22Rv1 (cell line): ENCODE results near the gene MRPL46.

Experiments used
- H3K27ac ChIP-seq: fragments of 450-650 bp; 2 replicates; pipeline ENCODE4 v1.5.1; 2017
- ZFX ChIP-seq: fragments of 450-650 bp; IDR thresholded peaks from 2 replicates; pipeline ENCODE4 v1.6.1; 2017; ENCODE audit warnings: antibody characterized with exemption, borderline replicate concordance
- TF ChIP-seq, protein P1 (sequence below): fragments of 450-650 bp; IDR thresholded peaks from 2 replicates; pipeline ENCODE4 v1.5.1; 2017; ENCODE audit warnings: mild to moderate bottlenecking

Gene MRPL46

DNA sequence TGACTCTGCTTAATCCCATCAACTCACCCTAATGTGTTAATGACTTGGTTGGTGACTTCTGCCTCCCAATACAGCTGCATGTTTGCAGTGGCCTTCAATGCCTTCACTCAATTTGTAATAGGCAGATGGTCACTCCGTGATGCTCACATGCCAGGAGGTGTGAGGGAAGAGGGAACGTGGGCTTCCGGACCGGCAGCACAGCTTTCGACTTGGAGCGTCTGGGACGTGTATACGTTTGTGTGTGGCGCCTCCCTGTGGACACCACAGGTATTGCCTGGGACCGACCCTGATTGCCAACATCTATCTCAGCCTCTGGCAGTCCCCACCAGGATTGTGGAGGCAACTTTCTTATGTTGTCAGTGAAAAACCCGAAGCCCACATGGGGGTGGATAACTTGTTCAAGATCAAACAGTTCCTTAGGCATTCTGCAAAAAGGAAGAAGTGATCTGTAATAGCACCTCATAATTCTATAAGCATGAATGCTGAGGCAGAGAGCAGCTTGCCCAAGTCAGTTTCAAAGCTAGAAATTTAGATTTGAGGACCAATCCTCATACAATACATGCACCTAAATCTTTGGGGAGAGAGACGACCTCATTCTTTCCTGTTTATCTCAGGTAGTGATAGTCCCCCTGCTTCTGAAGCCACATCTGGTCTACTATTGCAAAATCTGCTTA lies 16.9 kb downstream of the MRPL46 start:
- no peak for TF ChIP-seq ZFX
- TF ChIP-seq, protein P1, sequence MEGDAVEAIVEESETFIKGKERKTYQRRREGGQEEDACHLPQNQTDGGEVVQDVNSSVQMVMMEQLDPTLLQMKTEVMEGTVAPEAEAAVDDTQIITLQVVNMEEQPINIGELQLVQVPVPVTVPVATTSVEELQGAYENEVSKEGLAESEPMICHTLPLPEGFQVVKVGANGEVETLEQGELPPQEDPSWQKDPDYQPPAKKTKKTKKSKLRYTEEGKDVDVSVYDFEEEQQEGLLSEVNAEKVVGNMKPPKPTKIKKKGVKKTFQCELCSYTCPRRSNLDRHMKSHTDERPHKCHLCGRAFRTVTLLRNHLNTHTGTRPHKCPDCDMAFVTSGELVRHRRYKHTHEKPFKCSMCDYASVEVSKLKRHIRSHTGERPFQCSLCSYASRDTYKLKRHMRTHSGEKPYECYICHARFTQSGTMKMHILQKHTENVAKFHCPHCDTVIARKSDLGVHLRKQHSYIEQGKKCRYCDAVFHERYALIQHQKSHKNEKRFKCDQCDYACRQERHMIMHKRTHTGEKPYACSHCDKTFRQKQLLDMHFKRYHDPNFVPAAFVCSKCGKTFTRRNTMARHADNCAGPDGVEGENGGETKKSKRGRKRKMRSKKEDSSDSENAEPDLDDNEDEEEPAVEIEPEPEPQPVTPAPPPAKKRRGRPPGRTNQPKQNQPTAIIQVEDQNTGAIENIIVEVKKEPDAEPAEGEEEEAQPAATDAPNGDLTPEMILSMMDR: peak; percentile 82
- no peak overlapping the region for H3K27ac ChIP-seq

DNA sequence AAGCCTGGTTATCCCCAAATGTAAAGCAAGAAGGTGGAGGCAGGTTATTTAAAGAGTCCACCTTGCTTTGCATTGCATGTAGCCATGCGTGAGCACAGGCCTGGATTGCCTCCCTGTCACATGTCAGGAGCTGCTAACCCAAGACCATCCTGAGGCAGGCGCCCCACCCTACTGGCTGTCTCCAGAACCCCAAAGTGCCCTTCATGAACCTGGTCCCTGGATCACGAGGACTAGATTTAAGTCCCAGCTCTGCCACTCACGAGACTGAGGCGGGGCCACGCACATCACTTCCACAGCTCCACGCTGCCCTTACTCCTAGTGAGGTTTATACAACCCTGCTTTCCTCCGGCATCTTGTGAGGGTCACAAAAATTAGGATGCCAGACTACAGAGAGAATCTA lies 17.6 kb downstream of the MRPL46 start:
- H3K27ac ChIP-seq: no peak overlapping the region
- TF ChIP-seq, protein P1: no peak
- no peak for TF ChIP-seq ZFX

DNA sequence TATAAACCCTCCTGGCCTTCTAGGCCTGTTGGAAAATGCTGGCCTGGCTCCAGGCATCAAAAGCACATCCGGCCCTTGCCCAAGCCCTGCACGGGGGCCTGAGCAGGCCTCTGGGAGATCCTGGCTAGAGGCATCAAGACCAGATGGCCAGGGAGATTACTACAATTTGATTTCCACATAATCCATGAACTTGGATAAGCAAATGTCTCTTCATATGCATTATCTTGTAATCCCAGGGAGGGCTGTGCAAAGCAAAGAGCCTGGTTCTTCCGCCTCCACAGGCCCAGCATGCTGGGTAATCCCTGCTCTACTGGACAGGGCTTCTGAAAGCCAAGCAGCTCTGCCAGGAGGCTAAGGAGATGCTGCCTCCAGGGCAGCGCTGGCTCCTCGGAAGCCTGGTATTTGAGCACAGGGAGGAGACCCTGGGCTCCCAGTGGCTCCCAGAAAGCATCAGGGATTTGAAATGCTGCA lies 18.2 kb downstream of the MRPL46 start:
- H3K27ac ChIP-seq: no peak overlapping the region
- no peak for TF ChIP-seq ZFX
- TF ChIP-seq, protein P1: no peak

DNA sequence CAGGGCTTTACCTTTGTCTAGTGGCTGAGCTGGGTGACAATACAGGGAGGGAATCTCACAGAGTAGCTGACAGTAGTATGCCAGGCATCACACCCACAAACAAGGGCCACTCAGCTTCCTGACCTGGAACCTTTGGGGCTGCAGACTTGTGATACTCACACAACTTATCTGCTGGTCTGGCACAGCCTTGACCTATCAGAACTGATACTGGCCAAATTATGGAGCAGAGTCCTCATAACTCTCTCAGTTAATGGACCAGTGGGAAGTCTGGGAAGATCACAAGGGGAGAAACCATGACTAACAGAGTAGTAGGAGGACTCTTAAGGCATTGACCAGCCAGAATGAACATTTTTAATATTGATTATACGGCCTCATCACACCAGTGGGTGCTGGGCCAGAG lies 19.4 kb downstream of the MRPL46 start:
- no peak overlapping the region for H3K27ac ChIP-seq
- TF ChIP-seq, protein P1: no peak
- no peak for TF ChIP-seq ZFX

DNA sequence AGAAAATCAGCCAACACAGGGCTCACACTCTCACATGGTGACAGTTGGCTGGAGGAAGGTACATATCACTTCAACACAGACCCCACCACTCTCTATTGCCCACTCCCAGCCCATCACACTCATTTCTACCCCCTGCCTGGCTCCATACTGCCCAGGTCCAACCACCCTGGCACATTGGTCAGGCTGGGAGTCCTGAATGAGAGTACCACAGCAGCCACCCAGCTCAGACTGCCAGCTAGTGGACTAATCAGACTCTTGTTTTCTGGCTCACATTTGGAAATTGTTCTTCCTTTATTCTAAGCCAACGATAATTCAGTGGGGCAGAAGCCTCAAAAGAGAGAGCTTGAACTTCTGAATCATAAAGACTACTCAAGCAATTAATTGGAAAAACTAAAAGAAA lies 20.0 kb downstream of the MRPL46 start:
- H3K27ac ChIP-seq: no peak overlapping the region
- TF ChIP-seq ZFX: no peak
- TF ChIP-seq, protein P1: no peak

DNA sequence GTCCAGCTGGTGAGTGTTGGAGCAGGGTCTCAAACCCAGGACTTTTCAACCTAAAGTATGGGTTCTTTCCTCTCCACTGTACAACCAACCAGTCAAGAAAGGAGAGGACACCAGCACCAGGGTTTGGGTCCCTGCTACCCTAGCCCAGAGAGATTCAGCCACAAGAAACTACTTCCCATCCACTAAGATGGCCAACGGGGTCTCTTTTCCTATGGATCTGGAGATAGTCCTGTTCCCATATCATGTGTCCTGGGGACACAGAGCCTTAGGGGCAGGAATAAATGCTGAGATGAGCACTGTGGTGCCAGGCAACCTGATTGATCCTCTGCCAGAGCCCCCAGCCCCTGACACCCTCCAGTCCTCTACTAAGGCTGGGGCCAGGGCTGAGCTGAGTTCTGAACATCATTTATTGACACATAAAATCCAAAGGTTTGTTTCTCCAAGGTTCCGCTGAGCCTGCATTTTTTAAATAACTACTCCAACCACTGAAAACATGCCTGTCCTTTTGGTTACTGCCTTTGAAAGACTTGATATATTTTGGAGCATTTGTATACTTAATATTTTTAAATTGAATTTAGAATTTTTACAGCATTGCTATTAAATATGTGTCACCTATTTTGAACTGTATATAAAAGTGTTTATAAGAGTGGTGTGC lies 26.0 kb downstream of the MRPL46 start:
- H3K27ac ChIP-seq: no peak overlapping the region
- TF ChIP-seq, protein P1: no peak
- no peak for TF ChIP-seq ZFX

DNA sequence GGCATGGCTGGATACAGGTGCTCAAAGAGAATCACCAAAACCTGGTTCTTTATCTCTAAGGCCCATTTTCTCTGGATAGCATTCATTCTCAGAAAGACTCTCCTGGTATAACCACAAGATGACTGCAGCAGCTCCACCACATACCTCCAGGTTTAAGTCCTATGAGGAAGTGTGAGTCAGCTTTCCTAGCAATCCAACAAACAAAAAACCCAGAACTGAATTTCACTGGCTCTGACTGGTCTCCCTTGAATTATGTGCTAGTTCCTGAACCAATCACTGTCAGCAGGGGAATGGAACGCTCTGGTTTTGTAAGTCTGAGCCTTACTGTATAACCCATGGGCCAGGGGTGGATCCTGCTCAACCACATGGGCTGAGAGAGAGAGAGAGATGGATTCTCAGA lies 27.2 kb downstream of the MRPL46 start:
- H3K27ac ChIP-seq: no peak overlapping the region
- TF ChIP-seq ZFX: no peak
- TF ChIP-seq, protein P1: no peak
